ENCODE measurements around the gene MEPCE.
"Not testable (repeated sequence)": the region's sequence is repeated elsewhere in the genome, so short reads cannot be mapped to it uniquely, and the experiment has no call there.

The MEPCE gene

GRCh38 chr7:100429637-100430492 is at the start of gene MEPCE:
Gene MEPCE (plus strand): TSS chr7:100429831. CDS start chr7:100430019, 188 bp downstream.
- ATAC-seq = peak; percentile 51
- peak; percentile 98 for DNase-seq

GRCh38 chr7:100380196-100380595 is 49.4 kb upstream of the MEPCE start:
- ATAC-seq (no peak), DNase-seq (no peak)

- DNase-seq, ATAC-seq: not testable (repeated sequence)
These were observed 47.9 kb upstream of the MEPCE start for GRCh38 chr7:100381531-100382233.

GRCh38 chr7:100382234-100382853 is 47.3 kb upstream of the MEPCE start:
- DNase-seq, ATAC-seq: not testable (repeated sequence)

- DNase-seq = no peak
- ATAC-seq = no peak
These were observed 44.9 kb upstream of the MEPCE start for GRCh38 chr7:100384628-100385294.

- DNase-seq (no peak), ATAC-seq (no peak)
These were observed 42.7 kb upstream of the MEPCE start for GRCh38 chr7:100386940-100387339.

- ATAC-seq = no peak
- DNase-seq = no peak
These were observed 41.9 kb upstream of the MEPCE start for GRCh38 chr7:100387695-100388094.

GRCh38 chr7:100389437-100390088 is 40.1 kb upstream of the MEPCE start:
- ATAC-seq = no peak
- DNase-seq = no peak

GRCh38 chr7:100390286-100391009 is 39.2 kb upstream of the MEPCE start:
- ATAC-seq = no peak
- DNase-seq = no peak

- DNase-seq (no peak), ATAC-seq (no peak)
These were observed 36.3 kb upstream of the MEPCE start for GRCh38 chr7:100393233-100393905.

GRCh38 chr7:100394077-100394476 is 35.6 kb upstream of the MEPCE start:
- DNase-seq = no peak
- no peak for ATAC-seq

- DNase-seq (peak; percentile 53), ATAC-seq (peak; percentile 92)
These were observed 33.1 kb upstream of the MEPCE start for GRCh38 chr7:100396421-100396982.

GRCh38 chr7:100397315-100398081 is 32.1 kb upstream of the MEPCE start:
- no peak for DNase-seq
- no peak for ATAC-seq

GRCh38 chr7:100398239-100398638 is 31.4 kb upstream of the MEPCE start:
- DNase-seq (no peak), ATAC-seq (no peak)

- DNase-seq (no peak), ATAC-seq (no peak)
These were observed 29.6 kb upstream of the MEPCE start for GRCh38 chr7:100400041-100400440.

- ATAC-seq (no peak), DNase-seq (no peak)
These were observed 29.0 kb upstream of the MEPCE start for GRCh38 chr7:100400656-100401055.

- no peak for DNase-seq
- ATAC-seq = no peak
These were observed 27.8 kb upstream of the MEPCE start for GRCh38 chr7:100401811-100402210.

- DNase-seq (no peak), ATAC-seq (no peak)
These were observed 27.4 kb upstream of the MEPCE start for GRCh38 chr7:100402241-100402640.

- no peak for DNase-seq
- ATAC-seq = no peak
These were observed 22.9 kb upstream of the MEPCE start for GRCh38 chr7:100406767-100407166.

All from stimulated activated naive CD8-positive, alpha-beta T cell treated with anti-CD3 and anti-CD28 coated beads, Interleukin-15, Interleukin-2, amounts not matched to agents 100 U/mL and 50 U/mL, for 24 hours (primary cell).